Osteoblast (primary cell): ENCODE results near the gene GLS2. TPM values are rescaled to one million over a fixed set of nuclear protein-coding genes. Genes with fewer than 3 reads are reported as not detected.

Experiments used
- DNase-seq: peaks from one replicate; pipeline ENCODE4 v3.0.0; 2011; ENCODE audit warnings: low spot score, mixed read lengths; ENCODE audit not compliant: insufficient read length; ENCODE audit errors: missing footprints
- H2AFZ ChIP-seq: 2 replicates; pipeline ENCODE4 v1.6.0; 2011; ENCODE audit warnings: mild to moderate bottlenecking, low read length
- H3K27ac ChIP-seq: 2 replicates; pipeline ENCODE4 v1.5.1; 2011; ENCODE audit warnings: mild to moderate bottlenecking, low read depth, low read length, moderate library complexity
- H3K27me3 ChIP-seq: 2 replicates; pipeline ENCODE4 v1.6.0; 2012; ENCODE audit warnings: mild to moderate bottlenecking, control low read depth, inconsistent platforms, low read length, moderate library complexity; ENCODE audit not compliant: insufficient read depth
- H3K36me3 ChIP-seq: 2 replicates; pipeline ENCODE4 v1.5.1; 2011; ENCODE audit warnings: mild to moderate bottlenecking, low read length, control low read depth, moderate library complexity; ENCODE audit not compliant: insufficient read depth
- H3K4me1 ChIP-seq: 2 replicates; pipeline ENCODE4 v1.5.1; 2011; ENCODE audit warnings: mild to moderate bottlenecking, low read length, control low read depth, moderate library complexity; ENCODE audit not compliant: insufficient read depth
- H3K4me2 ChIP-seq: 2 replicates; pipeline ENCODE4 v1.6.0; 2011; ENCODE audit warnings: mild to moderate bottlenecking, low read length; ENCODE audit not compliant: insufficient read depth
- H3K4me3 ChIP-seq: fragments of 200-600 bp; sonication (generic); 3 replicates; pipeline ENCODE4 v1.5.1; 2012; ENCODE audit warnings: mild to moderate bottlenecking, low read length, inconsistent platforms; ENCODE audit not compliant: insufficient read depth
- H3K79me2 ChIP-seq: 2 replicates; pipeline ENCODE4 v1.6.0; 2012; ENCODE audit warnings: mild to moderate bottlenecking, low read length, control low read depth, inconsistent platforms; ENCODE audit not compliant: insufficient read depth
- H3K9me3 ChIP-seq: 2 replicates; pipeline ENCODE4 v1.5.1; 2011; ENCODE audit warnings: low read depth, low read length, control low read depth
- H4K20me1 ChIP-seq: 2 replicates; pipeline ENCODE4 v1.6.0; 2012; ENCODE audit warnings: mild to moderate bottlenecking, low read length, control low read depth; ENCODE audit not compliant: insufficient read depth
- total RNA-seq: library from RNA; depleted of rRNA; stranded (reverse); fragments of >200 nt; gene quantifications from 2 replicates; pipeline ENCODE4 v1.2.3, GENCODE V29; 2012
- TF ChIP-seq, protein P1 (sequence below): IDR thresholded peaks from 2 replicates; pipeline ENCODE4 v1.5.1; 2011; ENCODE audit warnings: mild to moderate bottlenecking, low read depth, low read length, moderate library complexity; ENCODE audit errors: extremely low read depth

Gene GLS2
- total RNA-seq, 1 donor = 0.36 TPM

DNA sequence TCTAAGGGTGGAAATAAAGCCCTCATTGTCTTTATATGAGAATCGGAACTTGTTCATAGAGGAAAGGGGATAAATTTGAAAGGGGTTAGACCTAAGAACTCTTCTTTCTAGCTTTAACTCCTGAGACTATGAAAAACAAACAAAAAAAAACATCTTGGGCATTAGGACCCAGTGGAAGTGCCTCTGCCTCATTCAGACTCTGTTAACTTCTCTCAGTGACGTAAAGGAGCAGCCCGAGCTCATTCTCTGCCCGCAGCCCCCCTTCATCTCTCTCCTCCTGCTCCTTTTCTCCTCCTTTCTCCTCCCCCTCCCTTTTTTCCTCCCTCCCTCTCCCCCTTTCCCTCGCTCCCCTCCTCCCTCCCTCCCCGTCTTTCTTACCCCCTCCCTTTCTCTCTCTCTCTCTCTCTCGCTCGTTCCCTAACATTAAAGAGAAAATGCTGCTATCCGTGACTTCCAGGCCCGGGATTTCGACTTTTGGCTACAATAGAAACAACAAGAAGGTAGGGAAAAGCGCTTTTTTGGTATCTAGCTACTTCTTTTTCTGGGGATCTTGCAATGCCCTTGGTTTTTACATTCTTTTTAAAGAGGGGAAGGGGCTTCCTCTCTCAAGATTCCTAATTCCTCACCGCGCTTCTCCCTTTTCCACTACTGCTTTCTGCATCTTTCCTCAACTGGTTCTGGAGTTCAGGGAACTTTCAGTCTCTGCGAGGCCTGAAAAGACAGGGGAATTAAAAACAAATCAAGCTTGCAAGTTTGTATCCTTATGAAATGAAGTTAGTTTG lies 33.8 kb upstream of the GLS2 start, which contains the start of gene RBMS2:
RBMS2 (plus strand) TSS at position 231 of the 782 bp plus-strand sequence; CDS start at position 435, 204 bp downstream.
- peaks cover 41% of the 10 kb centered on the region for H3K4me1 ChIP-seq
- peak within 1 kb of the TSS; percentile 90 for H2AFZ ChIP-seq
- peak within 1 kb of the TSS; percentile 83 for H3K4me2 ChIP-seq
- H3K27me3 ChIP-seq = no peaks in the 10 kb centered on the region
- no peaks in the 10 kb centered on the region for H4K20me1 ChIP-seq
- no peaks in the 10 kb centered on the region for H3K9me3 ChIP-seq
- H3K27ac ChIP-seq = peak within 1 kb of the TSS; percentile 93
- TF ChIP-seq, protein P1, sequence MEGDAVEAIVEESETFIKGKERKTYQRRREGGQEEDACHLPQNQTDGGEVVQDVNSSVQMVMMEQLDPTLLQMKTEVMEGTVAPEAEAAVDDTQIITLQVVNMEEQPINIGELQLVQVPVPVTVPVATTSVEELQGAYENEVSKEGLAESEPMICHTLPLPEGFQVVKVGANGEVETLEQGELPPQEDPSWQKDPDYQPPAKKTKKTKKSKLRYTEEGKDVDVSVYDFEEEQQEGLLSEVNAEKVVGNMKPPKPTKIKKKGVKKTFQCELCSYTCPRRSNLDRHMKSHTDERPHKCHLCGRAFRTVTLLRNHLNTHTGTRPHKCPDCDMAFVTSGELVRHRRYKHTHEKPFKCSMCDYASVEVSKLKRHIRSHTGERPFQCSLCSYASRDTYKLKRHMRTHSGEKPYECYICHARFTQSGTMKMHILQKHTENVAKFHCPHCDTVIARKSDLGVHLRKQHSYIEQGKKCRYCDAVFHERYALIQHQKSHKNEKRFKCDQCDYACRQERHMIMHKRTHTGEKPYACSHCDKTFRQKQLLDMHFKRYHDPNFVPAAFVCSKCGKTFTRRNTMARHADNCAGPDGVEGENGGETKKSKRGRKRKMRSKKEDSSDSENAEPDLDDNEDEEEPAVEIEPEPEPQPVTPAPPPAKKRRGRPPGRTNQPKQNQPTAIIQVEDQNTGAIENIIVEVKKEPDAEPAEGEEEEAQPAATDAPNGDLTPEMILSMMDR = no peak
- peak within 1 kb of the TSS; percentile 90 for H3K4me3 ChIP-seq
- H3K36me3 ChIP-seq = no peaks in the 10 kb centered on the region
- H3K79me2 ChIP-seq = peaks cover 48% of the 10 kb centered on the region
- DNase-seq = peak; percentile 66

DNA sequence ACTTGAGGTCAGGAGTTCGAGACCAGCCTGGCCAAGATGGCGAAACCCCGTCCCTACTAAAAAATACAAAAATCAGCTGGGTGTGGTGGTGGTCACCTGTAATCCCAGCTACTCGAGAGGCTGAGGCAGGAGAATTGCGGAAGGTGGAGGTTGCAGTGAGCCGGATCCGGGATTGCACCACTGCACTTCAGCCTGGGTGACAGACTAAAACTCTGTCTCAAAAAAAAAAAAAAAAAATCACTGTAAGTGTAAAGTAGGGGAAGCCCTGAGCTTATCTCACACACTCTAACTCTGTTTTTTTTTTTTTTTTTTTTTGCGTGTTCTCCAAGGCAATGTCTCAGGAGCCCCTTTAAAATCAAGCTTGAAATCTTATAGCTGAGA lies 33.2 kb upstream of the GLS2 start:
- Histone ChIP-seq H3K27me3 (no peaks in the 10 kb centered on the region), H3K9me3 (no peaks in the 10 kb centered on the region), H3K79me2 (peaks cover 42% of the 10 kb centered on the region), H2AFZ (peak overlapping the region; percentile 90), H3K36me3 (no peaks in the 10 kb centered on the region), H3K4me1 (peaks cover 35% of the 10 kb centered on the region), H3K4me2 (peak overlapping the region; percentile 83), H4K20me1 (no peaks in the 10 kb centered on the region), H3K27ac (peak overlapping the region; percentile 82), H3K4me3 (peak overlapping the region; percentile 90)
- DNase-seq = no peak
- TF ChIP-seq, protein P1 = no peak

DNA sequence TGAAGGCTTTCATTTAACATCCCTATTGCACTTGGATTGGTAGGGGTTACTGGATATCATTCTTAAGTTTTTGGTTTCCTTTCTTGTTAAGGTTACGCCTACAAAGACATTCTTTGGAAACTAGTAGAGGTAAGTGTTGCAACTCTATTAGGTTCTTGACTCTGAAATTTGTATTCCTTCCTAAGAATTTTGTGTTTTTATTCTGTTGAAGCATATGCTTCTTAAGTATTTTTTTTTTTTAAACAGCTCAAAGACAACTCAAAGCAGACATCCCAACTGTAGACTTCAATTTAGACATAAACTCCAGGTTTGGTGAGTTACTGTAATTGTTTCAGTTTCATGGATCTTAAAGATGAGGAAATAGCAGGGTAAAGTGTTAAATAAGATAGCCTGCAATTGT lies 32.5 kb upstream of the GLS2 start:
- H3K27ac ChIP-seq = peak overlapping the region; percentile 82
- no peak for DNase-seq
- no peak overlapping the region for H3K4me3 ChIP-seq
- no peaks in the 10 kb centered on the region for H3K9me3 ChIP-seq
- H3K36me3 ChIP-seq = no peaks in the 10 kb centered on the region
- H3K79me2 ChIP-seq = peaks cover 37% of the 10 kb centered on the region
- no peaks in the 10 kb centered on the region for H4K20me1 ChIP-seq
- TF ChIP-seq, protein P1 = no peak
- peaks cover 35% of the 10 kb centered on the region for H3K4me1 ChIP-seq
- H3K4me2 ChIP-seq = peak overlapping the region; percentile 83
- H3K27me3 ChIP-seq = no peaks in the 10 kb centered on the region
- peak overlapping the region; percentile 16 for H2AFZ ChIP-seq

DNA sequence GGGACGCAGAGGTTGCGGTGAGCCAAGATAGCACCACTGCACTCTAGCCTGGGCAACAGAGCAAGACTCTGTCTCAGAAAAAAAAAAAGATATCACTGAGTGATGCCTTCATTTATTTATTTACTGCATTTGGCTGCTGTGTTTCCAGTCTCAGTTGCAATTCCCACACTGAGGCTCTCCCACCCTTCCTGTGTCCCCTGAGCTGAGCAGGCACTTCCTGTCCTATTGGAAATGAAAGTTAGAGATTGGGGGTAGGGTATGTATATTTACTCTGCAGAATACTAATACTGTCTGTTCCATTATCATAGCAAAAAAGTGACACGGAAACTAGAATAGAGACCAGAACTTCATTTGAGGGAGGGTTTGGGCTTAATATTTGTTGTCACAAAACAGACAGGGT lies 32.1 kb upstream of the GLS2 start:
- Histone ChIP-seq H4K20me1 (no peaks in the 10 kb centered on the region), H3K4me3 (no peak overlapping the region), H3K4me1 (peaks cover 35% of the 10 kb centered on the region), H3K4me2 (peak overlapping the region; percentile 83), H3K27me3 (no peaks in the 10 kb centered on the region), H3K9me3 (no peaks in the 10 kb centered on the region), H2AFZ (peak overlapping the region; percentile 16), H3K27ac (peak overlapping the region; percentile 82), H3K79me2 (peaks cover 32% of the 10 kb centered on the region), H3K36me3 (no peaks in the 10 kb centered on the region)
- DNase-seq = no peak
- TF ChIP-seq, protein P1 = no peak
